HepG2 (cell line): ENCODE data around the gene TJP3.

Source experiments
- FOXA3 ChIP-seq: IDR thresholded peaks from 2 replicates; pipeline ENCODE4 v1.6.1; 2016; ENCODE audit warnings: missing genetic modification reagents, missing compliant biosample characterization
- KLF12 ChIP-seq: sonication (generic); formaldehyde crosslinking; IDR thresholded peaks from 2 replicates; pipeline ENCODE4 v1.4.0; 2020; ENCODE audit warnings: missing genetic modification reagents, borderline replicate concordance
- POLR2A ChIP-seq, 2 experiments: IDR thresholded peaks; 2 replicates each; pipeline ENCODE4 v1.6.1; 2011; ENCODE audit warnings: low read depth in 2 of 2, low read length in 2 of 2, mild to moderate bottlenecking in 1 of 2, moderate library complexity in 1 of 2; ENCODE audit not compliant: insufficient read depth in 1 of 2
- RFX5 ChIP-seq: IDR thresholded peaks from 2 replicates; pipeline ENCODE4 v1.6.1; 2011; ENCODE audit warnings: low read depth, low read length, improper control_type of control experiment
- RXRB ChIP-seq: IDR thresholded peaks from 2 replicates; pipeline ENCODE4 v1.6.1; 2016; ENCODE audit warnings: borderline replicate concordance, missing genetic modification reagents, missing compliant biosample characterization
- TAF1 ChIP-seq: sonication (generic); formaldehyde crosslinking; IDR thresholded peaks from 2 replicates; pipeline ENCODE4 v1.4.0; 2020; ENCODE audit warnings: missing genetic modification reagents
- ZFP41 ChIP-seq: sonication (generic); formaldehyde crosslinking; IDR thresholded peaks from 2 replicates; pipeline ENCODE4 v1.4.0; 2020; ENCODE audit warnings: mild to moderate bottlenecking, missing genetic modification reagents, borderline replicate concordance
- ZNF646 ChIP-seq: sonication (generic); formaldehyde crosslinking; IDR thresholded peaks from 2 replicates; pipeline ENCODE4 v1.9.0; 2021; ENCODE audit warnings: mild to moderate bottlenecking, missing genetic modification reagents
- ZNF670 ChIP-seq: sonication (generic); formaldehyde crosslinking; IDR thresholded peaks from 2 replicates; pipeline ENCODE4 v1.8.0; 2022; ENCODE audit warnings: mild to moderate bottlenecking, missing genetic modification reagents, borderline replicate concordance
- TF ChIP-seq, protein P1 (sequence below): sonication (generic); formaldehyde crosslinking; IDR thresholded peaks from 2 replicates; pipeline ENCODE4 v1.5.0; 2020; ENCODE audit warnings: mild to moderate bottlenecking, missing genetic modification reagents, moderate library complexity
- TF ChIP-seq, protein P2 (sequence below): IDR thresholded peaks from 2 replicates; pipeline ENCODE4 v1.6.1; 2012; ENCODE audit warnings: inconsistent platforms
- TF ChIP-seq, protein P3 (sequence below): sonication (generic); formaldehyde crosslinking; IDR thresholded peaks from 2 replicates; pipeline ENCODE4 v1.4.0; 2020; ENCODE audit warnings: mild to moderate bottlenecking, missing genetic modification reagents
- TF ChIP-seq, protein P4 (sequence below): sonication (generic); formaldehyde crosslinking; IDR thresholded peaks from 2 replicates; pipeline ENCODE4 v1.4.0; 2020; ENCODE audit warnings: mild to moderate bottlenecking, missing genetic modification reagents

DNA sequence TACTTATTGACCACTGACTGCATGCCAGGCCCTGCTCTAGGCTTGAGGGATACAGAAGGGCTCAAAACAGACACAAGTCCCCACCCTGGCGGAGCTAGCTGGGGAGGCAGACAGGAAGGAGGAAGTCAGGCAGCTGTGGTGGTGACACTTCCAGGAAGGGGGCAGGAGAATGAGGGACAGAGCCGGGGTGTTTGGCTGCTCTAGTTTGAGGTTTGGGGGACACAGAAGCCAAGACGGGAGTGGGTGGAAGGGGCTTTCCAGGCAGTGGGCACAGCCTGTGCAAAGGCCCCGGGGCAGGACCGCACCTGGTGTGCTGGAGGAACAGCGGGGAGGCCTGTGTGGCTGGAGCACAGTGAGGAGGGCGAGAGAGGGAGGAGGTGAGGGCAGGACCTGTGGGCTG lies 58.3 kb downstream of the TJP3 start:
- TF ChIP-seq RFX5 (no peak), FOXA3 (CRISPR knock-in tag) (no peak), ZNF670 (CRISPR knock-in tag) (no peak), ZNF646 (CRISPR knock-in tag) (no peak), POLR2A (IDR thresholded peaks at IDR 0.05; ENCODE audit: insufficient read depth in 1 of 2, low read depth in 2 of 2, low read length in 2 of 2) (no peak), ZFP41 (no peak), TAF1 (CRISPR knock-in tag) (no peak), RXRB (CRISPR knock-in tag) (no peak), KLF12 (CRISPR knock-in tag) (no peak)
- TF ChIP-seq, protein P1, sequence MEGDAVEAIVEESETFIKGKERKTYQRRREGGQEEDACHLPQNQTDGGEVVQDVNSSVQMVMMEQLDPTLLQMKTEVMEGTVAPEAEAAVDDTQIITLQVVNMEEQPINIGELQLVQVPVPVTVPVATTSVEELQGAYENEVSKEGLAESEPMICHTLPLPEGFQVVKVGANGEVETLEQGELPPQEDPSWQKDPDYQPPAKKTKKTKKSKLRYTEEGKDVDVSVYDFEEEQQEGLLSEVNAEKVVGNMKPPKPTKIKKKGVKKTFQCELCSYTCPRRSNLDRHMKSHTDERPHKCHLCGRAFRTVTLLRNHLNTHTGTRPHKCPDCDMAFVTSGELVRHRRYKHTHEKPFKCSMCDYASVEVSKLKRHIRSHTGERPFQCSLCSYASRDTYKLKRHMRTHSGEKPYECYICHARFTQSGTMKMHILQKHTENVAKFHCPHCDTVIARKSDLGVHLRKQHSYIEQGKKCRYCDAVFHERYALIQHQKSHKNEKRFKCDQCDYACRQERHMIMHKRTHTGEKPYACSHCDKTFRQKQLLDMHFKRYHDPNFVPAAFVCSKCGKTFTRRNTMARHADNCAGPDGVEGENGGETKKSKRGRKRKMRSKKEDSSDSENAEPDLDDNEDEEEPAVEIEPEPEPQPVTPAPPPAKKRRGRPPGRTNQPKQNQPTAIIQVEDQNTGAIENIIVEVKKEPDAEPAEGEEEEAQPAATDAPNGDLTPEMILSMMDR (CRISPR knock-in tag): no peak
- TF ChIP-seq, protein P2, sequence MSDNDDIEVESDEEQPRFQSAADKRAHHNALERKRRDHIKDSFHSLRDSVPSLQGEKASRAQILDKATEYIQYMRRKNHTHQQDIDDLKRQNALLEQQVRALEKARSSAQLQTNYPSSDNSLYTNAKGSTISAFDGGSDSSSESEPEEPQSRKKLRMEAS: no peak
- TF ChIP-seq, protein P3, sequence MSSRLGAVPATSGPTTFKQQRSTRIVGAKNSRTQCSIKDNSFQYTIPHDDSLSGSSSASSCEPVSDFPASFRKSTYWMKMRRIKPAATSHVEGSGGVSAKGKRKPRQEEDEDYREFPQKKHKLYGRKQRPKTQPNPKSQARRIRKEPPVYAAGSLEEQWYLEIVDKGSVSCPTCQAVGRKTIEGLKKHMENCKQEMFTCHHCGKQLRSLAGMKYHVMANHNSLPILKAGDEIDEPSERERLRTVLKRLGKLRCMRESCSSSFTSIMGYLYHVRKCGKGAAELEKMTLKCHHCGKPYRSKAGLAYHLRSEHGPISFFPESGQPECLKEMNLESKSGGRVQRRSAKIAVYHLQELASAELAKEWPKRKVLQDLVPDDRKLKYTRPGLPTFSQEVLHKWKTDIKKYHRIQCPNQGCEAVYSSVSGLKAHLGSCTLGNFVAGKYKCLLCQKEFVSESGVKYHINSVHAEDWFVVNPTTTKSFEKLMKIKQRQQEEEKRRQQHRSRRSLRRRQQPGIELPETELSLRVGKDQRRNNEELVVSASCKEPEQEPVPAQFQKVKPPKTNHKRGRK (CRISPR knock-in tag): no peak
- TF ChIP-seq, protein P4, sequence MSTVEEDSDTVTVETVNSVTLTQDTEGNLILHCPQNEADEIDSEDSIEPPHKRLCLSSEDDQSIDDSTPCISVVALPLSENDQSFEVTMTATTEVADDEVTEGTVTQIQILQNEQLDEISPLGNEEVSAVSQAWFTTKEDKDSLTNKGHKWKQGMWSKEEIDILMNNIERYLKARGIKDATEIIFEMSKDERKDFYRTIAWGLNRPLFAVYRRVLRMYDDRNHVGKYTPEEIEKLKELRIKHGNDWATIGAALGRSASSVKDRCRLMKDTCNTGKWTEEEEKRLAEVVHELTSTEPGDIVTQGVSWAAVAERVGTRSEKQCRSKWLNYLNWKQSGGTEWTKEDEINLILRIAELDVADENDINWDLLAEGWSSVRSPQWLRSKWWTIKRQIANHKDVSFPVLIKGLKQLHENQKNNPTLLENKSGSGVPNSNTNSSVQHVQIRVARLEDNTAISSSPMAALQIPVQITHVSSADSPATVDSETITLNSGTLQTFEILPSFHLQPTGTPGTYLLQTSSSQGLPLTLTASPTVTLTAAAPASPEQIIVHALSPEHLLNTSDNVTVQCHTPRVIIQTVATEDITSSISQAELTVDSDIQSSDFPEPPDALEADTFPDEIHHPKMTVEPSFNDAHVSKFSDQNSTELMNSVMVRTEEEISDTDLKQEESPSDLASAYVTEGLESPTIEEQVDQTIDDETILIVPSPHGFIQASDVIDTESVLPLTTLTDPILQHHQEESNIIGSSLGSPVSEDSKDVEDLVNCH (CRISPR knock-in tag): no peak
